Breast epithelium (tissue), 4 donors: Measurements from ENCODE around the gene DPF1. TPM values are rescaled to one million over a fixed set of nuclear protein-coding genes. Genes with fewer than 3 reads are reported as not detected.

Experiments used
- DNase-seq, 2 donors: peaks; one replicate each; pipeline ENCODE4 v3.0.0-alpha.2; 2019; ENCODE audit warnings: low spot score in 2 of 2
- H3K27ac ChIP-seq, 2 donors: fragments of 200-600 bp; sonication (generic) in 1 of 2; one replicate each; pipeline ENCODE4 v1.5.1; 2016 to 2019; ENCODE audit warnings: mild to moderate bottlenecking in 1 of 2
- H3K27me3 ChIP-seq, 2 donors: fragments of 200-600 bp; sonication (generic) in 1 of 2; one replicate each; pipeline versions ENCODE4 v1.5.1 to v1.6.0; 2017 to 2019; ENCODE audit warnings: control low read depth in 1 of 2, mild to moderate bottlenecking in 1 of 2
- H3K36me3 ChIP-seq: fragments of 200-600 bp; one replicate; pipeline ENCODE4 v1.5.1; 2019
- H3K4me1 ChIP-seq, 2 donors: fragments of 200-600 bp; sonication (generic); one replicate each; pipeline ENCODE4 v1.5.1; 2016 to 2019; ENCODE audit warnings: control low read depth in 1 of 2
- H3K4me3 ChIP-seq, 3 donors: fragments of 200-600 bp; sonication (generic); 1 replicate in 2 of 3; 2 replicates in 1 of 3; pipeline ENCODE4 v1.5.1; 2016 to 2019; ENCODE audit warnings: mild to moderate bottlenecking in 3 of 3, moderate library complexity in 2 of 3
- H3K9me3 ChIP-seq, 2 donors: fragments of 200-600 bp; sonication (generic) in 1 of 2; one replicate each; pipeline ENCODE4 v1.5.1; 2016 to 2019; ENCODE audit warnings: control low read depth in 1 of 2
- POLR2A ChIP-seq: fragments of 450-650 bp; IDR thresholded peaks from one replicate; pipeline ENCODE4 v1.6.1; 2016; ENCODE audit warnings: antibody characterized with exemption, mild to moderate bottlenecking, moderate library complexity
- POLR2AphosphoS5 ChIP-seq, 3 donors: sonication (generic); formaldehyde crosslinking; IDR thresholded peaks; one replicate each; pipeline ENCODE4 v1.6.1; 2017; ENCODE audit warnings: antibody characterized with exemption in 3 of 3
- intact Hi-C: fragments of 100-400 bp; cut with DNase I; formaldehyde crosslinking; loops from one replicate; pipeline ENCODE4 v1.15.1; 2023; ENCODE audit warnings: low total_unique reads
- total RNA-seq, 3 donors: library from RNA; depleted of rRNA; stranded (reverse); fragments of >200 nt; gene quantifications; one replicate each; pipeline ENCODE4 v1.1.0, GENCODE V29; 2016
- TF ChIP-seq, protein P1 (sequence below), 3 donors: fragments of 450-650 bp; IDR thresholded peaks; one replicate each; pipeline ENCODE4 v1.5.1; 2016 to 2017; ENCODE audit warnings: antibody characterized with exemption in 3 of 3, mild to moderate bottlenecking in 3 of 3, moderate library complexity in 3 of 3

DPF1 gene
- total RNA-seq, 3 donors from 2014 or later: not detected

GRCh38 chr19:38223119-38223523 lies 901 bp downstream of the DPF1 start:
- Histone ChIP-seq H3K36me3 (no peaks in the 10 kb centered on the region), H3K4me1 (no peaks in the 10 kb centered on the region), H3K9me3 (no peaks in the 10 kb centered on the region), H3K27ac (no peak overlapping the region), H3K27me3 (peaks cover 5 to 15% of the 10 kb centered on the region in 2 donors), H3K4me3 (no peak overlapping the region)
- TF ChIP-seq POLR2AphosphoS5 (IDR thresholded peaks at IDR 0.05) (no peak), POLR2A (no peak)
- TF ChIP-seq, protein P1, sequence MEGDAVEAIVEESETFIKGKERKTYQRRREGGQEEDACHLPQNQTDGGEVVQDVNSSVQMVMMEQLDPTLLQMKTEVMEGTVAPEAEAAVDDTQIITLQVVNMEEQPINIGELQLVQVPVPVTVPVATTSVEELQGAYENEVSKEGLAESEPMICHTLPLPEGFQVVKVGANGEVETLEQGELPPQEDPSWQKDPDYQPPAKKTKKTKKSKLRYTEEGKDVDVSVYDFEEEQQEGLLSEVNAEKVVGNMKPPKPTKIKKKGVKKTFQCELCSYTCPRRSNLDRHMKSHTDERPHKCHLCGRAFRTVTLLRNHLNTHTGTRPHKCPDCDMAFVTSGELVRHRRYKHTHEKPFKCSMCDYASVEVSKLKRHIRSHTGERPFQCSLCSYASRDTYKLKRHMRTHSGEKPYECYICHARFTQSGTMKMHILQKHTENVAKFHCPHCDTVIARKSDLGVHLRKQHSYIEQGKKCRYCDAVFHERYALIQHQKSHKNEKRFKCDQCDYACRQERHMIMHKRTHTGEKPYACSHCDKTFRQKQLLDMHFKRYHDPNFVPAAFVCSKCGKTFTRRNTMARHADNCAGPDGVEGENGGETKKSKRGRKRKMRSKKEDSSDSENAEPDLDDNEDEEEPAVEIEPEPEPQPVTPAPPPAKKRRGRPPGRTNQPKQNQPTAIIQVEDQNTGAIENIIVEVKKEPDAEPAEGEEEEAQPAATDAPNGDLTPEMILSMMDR (IDR thresholded peaks at IDR 0.05): no peak
- no peak for DNase-seq
- intact Hi-C loops: no loop called here

DNA sequence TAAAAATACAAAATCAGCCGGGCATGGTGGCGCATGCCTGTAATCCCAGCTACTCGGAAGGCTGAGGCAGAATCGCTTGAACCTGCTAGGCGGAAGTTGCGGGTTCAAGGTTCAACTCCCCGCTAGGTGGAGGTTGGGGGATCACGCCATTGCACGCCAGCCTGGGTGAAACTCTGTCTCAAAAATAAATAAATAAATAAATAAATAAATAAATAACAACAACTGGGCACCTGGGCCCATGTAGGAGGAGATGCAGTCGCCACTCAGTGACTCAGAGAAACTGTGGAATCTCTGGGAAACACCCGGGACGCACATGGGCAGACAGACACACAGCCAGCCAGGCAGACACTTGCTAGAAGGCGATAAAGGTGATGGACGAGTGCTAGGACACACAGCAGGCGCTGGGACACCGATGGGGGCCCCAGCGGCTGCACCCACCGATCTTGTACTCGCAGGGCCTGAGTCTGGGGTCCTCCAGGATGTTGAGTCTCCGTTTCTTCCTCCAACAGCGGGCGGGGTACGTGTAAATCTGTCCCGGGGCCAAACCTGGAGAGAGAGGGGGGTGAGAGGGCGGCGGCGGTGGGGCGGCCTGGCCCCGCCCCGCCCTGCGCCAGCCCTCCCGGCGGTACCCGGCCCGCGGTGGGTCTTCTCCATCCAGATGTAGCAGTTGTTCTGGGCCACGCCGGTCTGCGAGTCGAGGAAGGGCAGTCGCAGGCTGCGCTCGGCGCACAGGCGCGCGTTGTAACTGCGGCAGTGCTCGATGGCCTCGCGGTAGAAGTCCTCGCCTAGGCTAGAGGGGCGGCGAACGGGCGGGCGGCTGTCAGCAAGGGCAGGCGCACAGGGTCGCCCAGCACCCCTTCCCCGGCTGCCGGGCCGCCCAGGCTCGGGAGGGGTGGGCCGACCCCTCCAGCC lies 1.8 kb downstream of the DPF1 start:
- TF ChIP-seq, protein P1 (IDR thresholded peaks at IDR 0.05): no peak
- TF ChIP-seq POLR2AphosphoS5 (IDR thresholded peaks at IDR 0.05): no peak
- TF ChIP-seq POLR2A: no peak
- no peak overlapping the region for H3K27ac ChIP-seq
- peaks cover 5 to 6% of the 10 kb centered on the region in 2 donors for H3K27me3 ChIP-seq
- no peaks in the 10 kb centered on the region for H3K9me3 ChIP-seq
- H3K36me3 ChIP-seq: no peaks in the 10 kb centered on the region
- intact Hi-C loops: no loop called here
- H3K4me3 ChIP-seq: no peak overlapping the region
- DNase-seq: no peak
- H3K4me1 ChIP-seq: no peaks in the 10 kb centered on the region

GRCh38 chr19:38221421-38221820 lies 2.6 kb downstream of the DPF1 start:
- no peak for DNase-seq
- no peak overlapping the region for H3K27ac ChIP-seq
- H3K36me3 ChIP-seq: no peaks in the 10 kb centered on the region
- no peak overlapping the region for H3K4me3 ChIP-seq
- intact Hi-C loops: no loop called here
- H3K27me3 ChIP-seq: peaks cover 2 to 5% of the 10 kb centered on the region in 2 donors
- no peaks in the 10 kb centered on the region for H3K9me3 ChIP-seq
- no peaks in the 10 kb centered on the region for H3K4me1 ChIP-seq
- TF ChIP-seq POLR2AphosphoS5 (IDR thresholded peaks at IDR 0.05): no peak
- TF ChIP-seq POLR2A: no peak
- TF ChIP-seq, protein P1 (IDR thresholded peaks at IDR 0.05): no peak

DNA sequence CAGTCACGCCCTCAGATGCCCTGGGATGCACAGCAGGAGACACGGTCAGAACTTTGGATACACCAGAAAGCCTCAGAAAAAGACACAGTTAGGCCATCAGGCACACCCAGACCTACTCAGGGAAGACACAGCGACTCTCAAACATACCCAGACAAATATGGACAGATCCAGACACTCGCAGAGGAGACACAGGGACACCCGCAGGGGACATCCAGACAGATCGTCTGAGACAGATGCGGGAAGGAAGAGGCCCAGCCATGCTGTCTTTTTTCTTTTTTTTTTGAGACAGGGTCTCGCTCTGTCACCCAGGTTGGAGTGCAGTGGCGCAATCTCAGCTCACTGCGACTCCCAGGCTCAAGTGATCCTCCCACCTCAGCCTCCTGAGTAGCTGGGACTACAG lies 4.8 kb downstream of the DPF1 start:
- intact Hi-C loops: no loop called here
- H3K9me3 ChIP-seq: no peaks in the 10 kb centered on the region
- H3K27me3 ChIP-seq: peaks cover 0 to 5% of the 10 kb centered on the region in 2 donors
- DNase-seq: no peak
- TF ChIP-seq POLR2A (no peak), POLR2AphosphoS5 (IDR thresholded peaks at IDR 0.05) (no peak)
- TF ChIP-seq, protein P1 (IDR thresholded peaks at IDR 0.05): no peak
- H3K27ac ChIP-seq: no peak overlapping the region
- H3K4me3 ChIP-seq: no peak overlapping the region
- no peaks in the 10 kb centered on the region for H3K4me1 ChIP-seq
- no peaks in the 10 kb centered on the region for H3K36me3 ChIP-seq

- Histone ChIP-seq H3K4me3 (no peak overlapping the region), H3K9me3 (no peaks in the 10 kb centered on the region), H3K4me1 (no peaks in the 10 kb centered on the region), H3K36me3 (no peaks in the 10 kb centered on the region), H3K27me3 (no peaks in the 10 kb centered on the region), H3K27ac (no peak overlapping the region)
- DNase-seq: no peak
- TF ChIP-seq POLR2A (no peak), POLR2AphosphoS5 (IDR thresholded peaks at IDR 0.05) (no peak)
- TF ChIP-seq, protein P1 (IDR thresholded peaks at IDR 0.05): no peak
- intact Hi-C loops: no loop called here
Observed at GRCh38 chr19:38218204-38218603, 5.8 kb downstream of the DPF1 start.
